Measurements from ENCODE around the gene MTAP. TPM values are rescaled to one million over a fixed set of nuclear protein-coding genes. Genes with fewer than 3 reads are reported as not detected.
A peak's percentile ranks its signal among the peaks of the same experiment; 100 is the strongest.

Gene MTAP
- polyA plus RNA-seq, 3 donors = 7.4 to 11.3 (median 7.8) TPM

- H3K36me3 Mint-ChIP-seq = peaks cover 65 to 67% of the 10 kb centered on the region in 2 donors
- peaks cover 0 to 3% (median 0%) of the 10 kb centered on the region in 7 donors for H3K9me3 Mint-ChIP-seq
- Histone ChIP-seq H3K9ac (ENCODE audit: insufficient read depth, low read length, poor library complexity, severe bottlenecking) (no peak overlapping the region), H3K9me3 (replicated peaks in 1 of 2; ENCODE audit: control insufficient read depth in 1 of 2, insufficient read depth in 1 of 2, low read length in 2 of 2) (no peaks in the 10 kb centered on the region), H2AFZ (ENCODE audit: insufficient read depth, low read depth, low read length, poor library complexity, severe bottlenecking) (no peak overlapping the region), H3K27ac (ENCODE audit: low read depth in 1 of 2, low read length in 2 of 2) (peak overlapping the region in 1 of 2 donors; percentile 77), H4K20me1 (ENCODE audit: insufficient read depth, low read length) (peaks cover 13% of the 10 kb centered on the region), H3K4me1 (ENCODE audit: control insufficient read depth in 1 of 2, insufficient read depth in 2 of 2, low read length in 2 of 2) (peaks cover 34% of the 10 kb centered on the region in 2 donors), H3K36me3 (replicated peaks in 1 of 2; ENCODE audit: control insufficient read depth in 1 of 2, insufficient read depth in 2 of 2, low read length in 2 of 2) (peaks cover 26 to 66% of the 10 kb centered on the region in 2 donors), H3K79me2 (ENCODE audit: insufficient read depth, low read length) (peaks cover 4% of the 10 kb centered on the region), H3K27me3 (ENCODE audit: control insufficient read depth in 2 of 2, insufficient read depth in 2 of 2, low read length in 2 of 2) (no peaks in the 10 kb centered on the region), H3K4me3 (replicated peaks in 1 of 3; ENCODE audit: low read depth in 2 of 3, low read length in 3 of 3) (no peak overlapping the region), H3K4me2 (replicated peaks; ENCODE audit: extremely low read depth, low read length, poor library complexity, severe bottlenecking) (no peak overlapping the region)
- H3K27me3 Mint-ChIP-seq (ENCODE audit: low read depth in 3 of 3) = no peaks in the 10 kb centered on the region
- intact Hi-C loops (cut with micrococcal nuclease) = no loop called here
- TF ChIP-seq CTCF (IDR thresholded peaks at IDR 0.05) = no peak
- no CpG with 5 or more reads among the region's 3 CpGs for WGBS (ENCODE audit: insufficient coverage)
- DNase-seq = no peak
- no peak overlapping the region for H3K4me3 Mint-ChIP-seq
- peak overlapping the region in 3 of 7 donors; percentile 46 to 90 (median 84) for H3K27ac Mint-ChIP-seq
- H3K4me1 Mint-ChIP-seq = peaks cover 44% of the 10 kb centered on the region
Measured at GRCh38 chr9:21830589-21830988, 28.2 kb downstream of the MTAP start.

- Histone ChIP-seq H3K9ac (ENCODE audit: insufficient read depth, low read length, poor library complexity, severe bottlenecking) (peak overlapping the region; percentile 43), H3K27me3 (ENCODE audit: control insufficient read depth in 2 of 2, insufficient read depth in 2 of 2, low read length in 2 of 2) (no peaks in the 10 kb centered on the region), H3K9me3 (replicated peaks in 1 of 2; ENCODE audit: control insufficient read depth in 1 of 2, insufficient read depth in 1 of 2, low read length in 2 of 2) (no peaks in the 10 kb centered on the region), H3K4me3 (replicated peaks in 1 of 3; ENCODE audit: low read depth in 2 of 3, low read length in 3 of 3) (no peak overlapping the region), H3K79me2 (ENCODE audit: insufficient read depth, low read length) (no peaks in the 10 kb centered on the region), H3K36me3 (replicated peaks in 1 of 2; ENCODE audit: control insufficient read depth in 1 of 2, insufficient read depth in 2 of 2, low read length in 2 of 2) (peaks cover 28 to 65% of the 10 kb centered on the region in 2 donors), H3K4me1 (ENCODE audit: control insufficient read depth in 1 of 2, insufficient read depth in 2 of 2, low read length in 2 of 2) (peaks cover 34% of the 10 kb centered on the region in 2 donors), H4K20me1 (ENCODE audit: insufficient read depth, low read length) (peaks cover 8% of the 10 kb centered on the region), H3K4me2 (replicated peaks; ENCODE audit: extremely low read depth, low read length, poor library complexity, severe bottlenecking) (peak overlapping the region; percentile 11), H3K27ac (ENCODE audit: low read depth in 1 of 2, low read length in 2 of 2) (peak overlapping the region in 1 of 2 donors; percentile 77), H2AFZ (ENCODE audit: insufficient read depth, low read depth, low read length, poor library complexity, severe bottlenecking) (no peak overlapping the region)
- DNase-seq = peak; percentile 83 to 98 (median 87)
- intact Hi-C loops (cut with micrococcal nuclease) = loop anchor here in 1 of 2 donors (2.0 kb wide), 1 partner anchor 15 kb away; no protein-coding TSS in a partner anchor
- no peaks in the 10 kb centered on the region for H3K27me3 Mint-ChIP-seq (ENCODE audit: low read depth in 3 of 3)
- H3K4me1 Mint-ChIP-seq = peaks cover 44% of the 10 kb centered on the region
- peak overlapping the region in 1 of 2 donors; percentile 22 for H3K4me3 Mint-ChIP-seq
- H3K9me3 Mint-ChIP-seq = peaks cover 0 to 3% (median 0%) of the 10 kb centered on the region in 7 donors
- peaks cover 64 to 69% of the 10 kb centered on the region in 2 donors for H3K36me3 Mint-ChIP-seq
- no peak for TF ChIP-seq CTCF (IDR thresholded peaks at IDR 0.05)
- 50% methylated on average over 2 of the region's 8 CpGs for WGBS (ENCODE audit: insufficient coverage)
- peak overlapping the region; percentile 55 to 96 (median 90) for H3K27ac Mint-ChIP-seq
Measured at GRCh38 chr9:21831841-21832509, 29.5 kb downstream of the MTAP start.
